GM18511 (cell line): ENCODE data around the gene AGBL1.
"Not testable (repeated sequence)": the region's sequence is repeated elsewhere in the genome, so short reads cannot be mapped to it uniquely, and the experiment has no call there.

Source experiments
- ATAC-seq: cut with Tn5 transposase; IDR thresholded peaks from one replicate; pipeline ENCODE4 v1.9.1; 2021; ENCODE audit warnings: mild to moderate bottlenecking, moderate library complexity; ENCODE audit not compliant: unreplicated experiment

The AGBL1 gene

DNA sequence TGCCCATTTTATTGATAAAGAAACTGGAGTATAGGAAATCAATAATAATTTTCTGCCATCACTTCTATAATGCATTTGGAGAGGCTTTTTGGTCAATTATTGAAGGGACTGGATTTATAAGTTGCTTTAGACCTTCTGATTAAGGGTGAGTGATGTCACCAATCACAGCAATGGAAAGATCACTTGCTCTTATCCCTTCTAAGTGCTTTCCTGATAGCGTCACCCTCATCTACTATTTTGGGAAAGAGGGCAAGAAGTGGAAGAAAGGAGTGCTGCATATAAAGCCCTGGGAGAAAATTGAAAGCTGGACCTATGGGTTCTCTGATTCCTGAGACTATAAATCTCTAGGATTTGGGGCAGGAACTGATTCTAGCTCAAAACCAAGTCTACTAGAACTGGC is 771.3 kb downstream of the AGBL1 start:
- ATAC-seq, result no peak

DNA sequence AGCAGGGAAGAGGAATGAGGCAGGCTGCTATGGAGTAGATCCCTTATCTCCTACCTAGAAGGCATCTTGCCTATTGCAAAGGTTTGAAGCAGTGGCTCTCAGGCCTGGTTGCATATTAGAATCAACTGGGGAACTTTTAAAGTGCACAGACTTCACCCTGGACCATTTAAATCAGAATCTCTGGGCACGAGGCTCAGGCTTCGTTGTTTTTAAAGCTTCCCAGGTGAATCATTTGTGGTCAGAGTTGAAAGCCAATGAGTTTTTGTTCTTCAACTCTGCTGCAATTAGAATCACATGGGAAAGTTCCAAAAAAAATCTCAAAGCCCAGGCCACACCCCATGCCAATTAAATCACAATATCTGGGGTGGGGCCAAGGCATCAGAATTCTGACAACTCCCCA is 773.1 kb downstream of the AGBL1 start:
- no peak for ATAC-seq

DNA sequence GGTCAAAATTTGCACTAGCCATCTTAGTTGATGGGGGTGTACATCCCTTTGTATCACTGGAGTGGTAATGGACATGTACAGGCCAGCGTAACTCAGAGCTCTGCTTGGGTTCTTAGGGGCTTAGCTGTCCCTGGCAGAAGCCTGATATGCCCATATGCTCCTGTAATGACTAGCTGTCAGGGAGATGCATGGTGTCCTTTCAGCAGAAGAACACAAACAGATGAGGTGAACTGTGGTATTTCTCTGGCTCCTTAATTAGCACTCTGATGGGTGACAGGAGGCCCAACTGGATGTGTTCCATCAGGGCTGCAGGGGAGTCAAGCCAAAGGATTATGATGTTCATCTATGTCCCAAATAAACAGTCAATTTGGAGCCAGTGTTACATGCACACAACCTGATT is 774.5 kb downstream of the AGBL1 start:
- no peak for ATAC-seq

- ATAC-seq, result no peak
These were observed 775.9 kb downstream of the AGBL1 start for GRCh38 chr15:86855307-86856291.

GRCh38 chr15:86857701-86858100 is 778.0 kb downstream of the AGBL1 start:
- no peak for ATAC-seq

- no peak for ATAC-seq
These were observed 783.7 kb downstream of the AGBL1 start for GRCh38 chr15:86863226-86863915.

DNA sequence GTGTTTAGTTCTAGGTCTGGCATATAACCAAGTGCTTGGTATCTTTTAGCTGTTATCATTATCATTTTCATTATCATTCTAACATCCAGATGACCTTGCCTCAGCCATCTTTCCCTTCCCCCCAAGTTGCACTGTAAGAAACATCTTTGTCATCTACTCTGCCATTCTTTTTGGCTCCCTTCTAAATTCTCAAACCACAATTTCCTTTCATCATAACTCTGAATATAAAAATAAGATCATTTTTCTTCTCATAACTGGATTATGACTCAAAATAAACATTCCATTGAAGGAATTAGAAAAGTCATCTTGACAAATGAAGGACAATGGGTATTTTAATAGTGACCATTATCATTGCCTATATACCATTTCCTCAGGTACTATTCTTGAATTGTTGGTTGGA is 786.2 kb downstream of the AGBL1 start:
- ATAC-seq, result no peak

GRCh38 chr15:86870846-86871245 is 791.2 kb downstream of the AGBL1 start:
- ATAC-seq, result no peak

DNA sequence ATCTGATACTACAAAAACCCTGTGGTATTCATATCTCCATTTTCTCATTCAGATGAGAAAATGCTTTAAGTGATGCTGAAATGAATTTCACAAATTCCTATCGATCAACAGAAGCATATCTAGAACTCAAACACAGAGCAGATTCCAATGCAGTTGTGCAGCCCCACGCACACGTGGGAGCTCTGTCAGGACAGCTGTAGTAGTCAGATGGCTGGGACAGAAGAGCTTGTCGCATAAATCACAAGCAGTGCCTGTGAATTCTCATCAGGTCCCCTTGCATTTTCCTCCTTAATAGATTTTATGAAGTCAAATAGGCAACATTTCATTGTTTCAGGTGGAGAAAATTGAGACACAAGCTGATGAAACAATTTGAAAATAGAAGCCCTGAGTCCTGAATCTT is 792.3 kb downstream of the AGBL1 start:
- no peak for ATAC-seq

GRCh38 chr15:86872782-86873181 is 793.1 kb downstream of the AGBL1 start:
- ATAC-seq, result no peak

GRCh38 chr15:86875067-86875466 is 795.4 kb downstream of the AGBL1 start:
- ATAC-seq, result no peak

DNA sequence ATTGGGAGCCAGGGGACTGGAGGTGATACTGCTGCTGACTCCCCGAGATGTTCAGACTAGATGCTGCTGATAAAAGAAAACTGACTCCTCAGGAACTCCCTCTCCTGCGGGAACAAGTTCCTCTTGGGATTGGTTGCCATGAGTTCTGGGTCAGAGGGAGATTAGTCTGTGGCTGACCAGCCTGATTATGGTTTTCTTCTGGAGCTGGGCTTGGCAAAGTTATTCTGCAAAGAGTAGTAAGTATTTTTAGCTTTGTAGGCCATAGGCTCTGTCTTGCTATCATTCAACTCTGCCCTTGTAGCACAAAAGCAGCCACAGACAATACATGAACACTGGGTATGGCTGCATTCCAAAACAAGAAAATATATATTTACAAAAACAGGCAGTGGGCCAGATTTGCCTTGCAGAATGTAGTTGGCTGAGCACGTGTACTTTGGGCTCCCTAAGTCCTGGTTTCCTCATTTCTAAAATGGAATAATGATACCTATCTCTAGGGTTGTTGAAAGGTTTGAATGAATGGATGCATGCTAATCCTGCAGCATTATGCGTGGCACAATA is 796.8 kb downstream of the AGBL1 start:
- no peak for ATAC-seq

DNA sequence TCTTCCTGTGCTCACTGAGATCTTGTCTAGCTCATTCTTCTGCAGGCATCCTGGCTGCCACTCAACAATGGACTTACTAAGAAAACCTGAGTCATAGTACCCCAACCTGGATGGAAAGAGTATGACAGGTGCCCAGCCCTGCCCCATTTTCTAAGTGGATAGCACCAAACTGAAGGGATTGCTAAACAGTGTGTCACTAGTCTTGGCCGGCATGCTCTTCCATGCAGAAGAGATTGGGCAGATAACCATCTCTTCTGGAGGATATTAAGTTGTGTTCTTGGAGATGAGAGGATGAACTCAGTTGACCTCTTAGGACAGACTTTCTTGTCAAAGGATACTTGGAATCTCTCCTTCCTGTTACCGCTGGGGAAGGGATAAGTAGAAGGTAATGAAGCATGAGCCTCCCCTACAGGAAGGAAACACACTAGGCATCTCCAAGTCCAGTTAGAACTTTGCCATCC is 797.5 kb downstream of the AGBL1 start:
- no peak for ATAC-seq

GRCh38 chr15:86878844-86879243 is 799.2 kb downstream of the AGBL1 start:
- ATAC-seq, result not testable (repeated sequence)

GRCh38 chr15:86879250-86880229 is 799.9 kb downstream of the AGBL1 start:
- ATAC-seq, result no peak

- no peak for ATAC-seq
These were observed 805.9 kb downstream of the AGBL1 start for GRCh38 chr15:86885616-86886015.

DNA sequence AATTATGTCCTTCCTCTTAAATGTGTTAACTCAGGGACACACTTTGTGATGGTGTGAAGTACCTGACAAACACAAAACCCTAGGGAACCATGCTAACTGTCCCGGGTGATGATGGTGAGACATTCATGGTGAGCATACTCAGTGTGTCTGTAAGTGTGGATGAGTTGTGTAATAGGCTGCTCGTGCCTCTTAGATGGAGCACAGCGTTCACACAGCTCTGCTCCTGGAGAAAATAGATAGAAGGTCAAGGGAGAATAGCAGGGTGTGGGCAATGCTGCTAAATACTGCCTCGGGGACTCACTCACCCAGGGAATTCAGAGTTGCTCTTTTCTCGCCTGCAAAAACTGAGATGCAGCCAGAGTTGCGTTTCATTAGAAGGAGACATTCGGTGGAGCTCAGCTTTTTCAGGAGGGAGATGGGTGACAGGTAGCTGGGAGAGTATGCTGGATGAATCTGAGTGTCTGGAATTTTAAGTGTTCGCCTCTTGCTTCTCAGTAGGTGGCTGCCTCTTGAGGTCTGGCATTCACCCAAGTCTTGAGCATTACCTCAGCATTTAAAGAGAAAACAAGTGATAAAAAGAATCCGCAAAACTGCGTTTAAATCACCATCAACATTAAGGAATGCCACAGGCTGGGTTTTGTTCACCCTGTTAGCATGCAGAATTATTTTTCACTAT is 813.2 kb downstream of the AGBL1 start:
- no peak for ATAC-seq

GRCh38 chr15:86894269-86894668 is 814.6 kb downstream of the AGBL1 start:
- ATAC-seq, result no peak

DNA sequence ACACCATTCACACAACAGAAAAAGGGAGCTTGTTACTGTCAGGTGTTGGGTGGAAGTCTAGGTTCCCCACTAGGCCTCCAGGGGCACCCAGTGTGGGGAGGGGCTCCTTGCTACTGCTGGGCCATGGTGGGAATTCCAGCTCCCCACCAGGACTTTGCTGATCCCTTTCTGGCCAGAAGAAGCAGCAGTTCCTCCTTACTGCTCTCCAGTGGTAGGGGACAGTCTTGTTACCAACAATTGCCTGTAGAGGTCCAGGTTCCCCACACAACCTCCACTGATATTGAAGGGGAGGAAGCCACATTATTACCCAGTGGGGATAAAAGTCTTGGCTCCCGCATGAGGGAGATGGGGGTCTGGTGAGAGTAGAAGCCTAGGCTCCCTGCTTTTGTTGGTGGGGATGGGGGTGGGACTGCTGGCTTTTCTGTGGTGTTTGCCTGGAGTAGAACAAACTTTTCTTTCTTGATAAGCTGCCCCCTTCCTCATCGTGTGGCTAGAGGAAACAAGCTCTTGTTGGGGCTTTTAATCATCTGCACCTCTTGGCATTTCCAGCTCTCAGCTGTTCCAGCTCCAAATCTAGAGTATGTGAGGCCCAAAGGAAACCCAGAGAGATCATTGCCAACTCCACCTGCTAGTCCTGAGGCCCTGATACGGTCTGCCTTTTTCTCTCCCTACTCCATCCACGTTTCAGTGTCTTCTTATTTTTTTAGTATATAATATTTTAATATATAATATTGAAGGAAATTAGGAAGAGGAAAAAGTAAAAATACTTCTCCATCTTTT is 824.2 kb downstream of the AGBL1 start:
- ATAC-seq, result no peak
